ENCODE results near the gene SNX19.

Gene SNX19

GRCh38 chr11:130874396-130874795 lies 41.9 kb downstream of the SNX19 start:
- in situ Hi-C loops (cut with HindIII; ENCODE audit: low sequenced_read_pairs) = no loop called here

GRCh38 chr11:130873761-130874160 lies 42.5 kb downstream of the SNX19 start:
- in situ Hi-C loops (cut with HindIII; ENCODE audit: low sequenced_read_pairs) = no loop called here

GRCh38 chr11:130872981-130873380 lies 43.3 kb downstream of the SNX19 start:
- in situ Hi-C loops (cut with HindIII; ENCODE audit: low sequenced_read_pairs) = no loop called here

DNA sequence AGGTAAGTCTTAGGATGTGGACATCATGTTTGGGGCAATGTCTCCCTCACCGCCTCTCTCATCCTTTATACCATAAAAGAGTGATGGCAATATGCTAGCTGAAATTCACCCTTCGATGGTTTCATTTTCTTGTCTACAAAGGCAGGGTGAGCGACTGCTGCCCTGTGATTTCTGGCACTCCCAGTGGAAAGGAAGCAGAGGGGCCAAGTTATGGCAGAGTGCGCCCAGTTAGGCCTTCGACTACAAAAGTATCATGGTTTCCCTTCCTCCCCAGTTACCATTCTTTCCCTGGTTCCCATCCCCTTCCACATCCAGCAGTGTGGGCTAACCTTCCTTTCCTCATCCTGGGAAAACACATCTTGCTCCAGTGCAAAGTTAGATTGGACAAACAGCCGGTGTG lies 43.8 kb downstream of the SNX19 start:
- in situ Hi-C loops (cut with HindIII; ENCODE audit: low sequenced_read_pairs) = no loop called here

- in situ Hi-C loops (cut with HindIII; ENCODE audit: low sequenced_read_pairs) = no loop called here
These were observed 44.2 kb downstream of the SNX19 start for GRCh38 chr11:130872102-130872501.

GRCh38 chr11:130871616-130872015 lies 44.7 kb downstream of the SNX19 start:
- in situ Hi-C loops (cut with HindIII; ENCODE audit: low sequenced_read_pairs) = no loop called here

DNA sequence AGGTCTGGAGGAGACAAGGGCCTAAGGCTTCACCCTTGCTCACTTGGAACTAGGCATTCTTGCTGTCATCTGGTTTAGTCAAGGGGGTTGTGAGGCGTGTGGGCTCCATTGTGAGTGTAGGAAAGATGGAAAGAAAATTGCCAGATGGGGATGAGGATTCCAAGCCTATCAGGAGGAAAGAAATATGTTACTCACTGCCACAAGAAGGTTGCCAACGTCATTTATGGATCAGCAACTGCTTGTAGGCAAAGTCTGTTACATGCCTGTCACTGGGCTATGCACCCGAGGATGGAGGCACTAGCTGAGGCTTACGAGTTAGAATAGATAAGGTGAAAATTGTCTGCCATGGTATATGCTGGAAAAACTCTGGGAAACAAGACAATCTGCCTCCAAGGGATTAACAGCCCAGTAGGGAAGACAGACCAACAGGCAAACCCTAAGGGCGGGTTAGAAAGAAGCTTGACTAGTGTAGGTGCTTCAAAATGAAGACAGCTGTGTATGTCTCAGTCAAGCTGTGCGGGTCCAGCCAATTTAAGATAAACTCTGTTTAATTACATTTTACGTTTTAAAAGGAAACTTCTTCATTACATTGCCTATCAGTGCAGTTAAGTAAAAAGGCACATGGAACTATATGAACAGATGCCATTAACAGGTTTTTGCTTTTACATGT lies 47.4 kb downstream of the SNX19 start:
- in situ Hi-C loops (cut with HindIII; ENCODE audit: low sequenced_read_pairs) = no loop called here

GRCh38 chr11:130868086-130868710 lies 48.1 kb downstream of the SNX19 start:
- in situ Hi-C loops (cut with HindIII; ENCODE audit: low sequenced_read_pairs) = no loop called here

DNA sequence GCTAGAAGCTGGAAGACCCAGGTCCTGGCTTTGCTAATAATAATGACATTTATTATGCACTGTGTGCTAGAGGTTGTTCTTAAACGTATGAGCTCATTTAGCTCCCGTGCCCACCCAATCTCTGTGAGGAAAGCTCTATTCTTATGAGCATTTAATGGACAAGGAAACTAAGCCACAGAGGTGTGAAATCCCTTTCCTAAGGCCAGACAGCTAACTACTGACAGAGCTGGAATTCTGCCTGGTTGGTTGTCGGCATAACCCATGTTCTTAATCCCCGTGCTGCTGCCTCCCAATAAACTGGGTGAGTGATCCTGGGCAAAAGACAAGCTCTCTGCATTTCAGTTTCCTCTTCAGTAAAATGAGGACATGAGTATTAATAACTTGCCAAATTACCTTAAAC lies 49.4 kb downstream of the SNX19 start:
- in situ Hi-C loops (cut with HindIII; ENCODE audit: low sequenced_read_pairs) = no loop called here

- in situ Hi-C loops (cut with HindIII; ENCODE audit: low sequenced_read_pairs) = no loop called here
These were observed 50.5 kb downstream of the SNX19 start for GRCh38 chr11:130865774-130866114.

DNA sequence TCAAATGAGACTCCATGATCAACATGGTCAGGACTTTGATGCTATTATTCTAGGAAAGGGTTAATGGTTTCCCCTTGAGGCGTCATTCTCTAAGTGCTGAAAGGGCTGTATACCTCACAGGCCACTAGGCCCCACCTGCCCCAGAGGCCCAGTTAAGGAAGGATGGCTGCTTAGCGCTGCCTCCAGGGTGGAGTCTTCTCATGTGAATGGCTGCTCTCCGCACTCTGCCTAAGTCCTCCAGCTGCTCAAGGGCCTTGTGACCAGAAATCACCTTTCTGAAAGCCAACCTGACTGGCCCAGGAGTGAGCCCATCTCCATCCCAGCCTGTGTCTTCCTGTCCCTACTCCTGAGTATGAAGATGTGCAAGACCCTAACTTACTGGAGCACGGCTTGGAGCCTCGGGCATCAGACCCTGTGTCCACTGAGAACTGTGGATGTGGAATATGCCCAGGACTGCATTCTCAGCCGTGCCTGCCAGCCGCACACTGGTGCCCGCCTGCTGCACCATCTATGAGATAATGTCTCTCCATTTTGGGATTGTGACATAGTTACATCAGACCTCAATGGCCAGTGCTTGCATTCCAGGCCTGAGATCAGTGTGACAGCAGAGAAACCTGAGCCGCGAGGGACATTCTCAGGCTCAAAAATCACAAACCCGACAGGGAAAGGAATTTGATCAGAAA lies 51.0 kb downstream of the SNX19 start:
- in situ Hi-C loops (cut with HindIII; ENCODE audit: low sequenced_read_pairs) = no loop called here

DNA sequence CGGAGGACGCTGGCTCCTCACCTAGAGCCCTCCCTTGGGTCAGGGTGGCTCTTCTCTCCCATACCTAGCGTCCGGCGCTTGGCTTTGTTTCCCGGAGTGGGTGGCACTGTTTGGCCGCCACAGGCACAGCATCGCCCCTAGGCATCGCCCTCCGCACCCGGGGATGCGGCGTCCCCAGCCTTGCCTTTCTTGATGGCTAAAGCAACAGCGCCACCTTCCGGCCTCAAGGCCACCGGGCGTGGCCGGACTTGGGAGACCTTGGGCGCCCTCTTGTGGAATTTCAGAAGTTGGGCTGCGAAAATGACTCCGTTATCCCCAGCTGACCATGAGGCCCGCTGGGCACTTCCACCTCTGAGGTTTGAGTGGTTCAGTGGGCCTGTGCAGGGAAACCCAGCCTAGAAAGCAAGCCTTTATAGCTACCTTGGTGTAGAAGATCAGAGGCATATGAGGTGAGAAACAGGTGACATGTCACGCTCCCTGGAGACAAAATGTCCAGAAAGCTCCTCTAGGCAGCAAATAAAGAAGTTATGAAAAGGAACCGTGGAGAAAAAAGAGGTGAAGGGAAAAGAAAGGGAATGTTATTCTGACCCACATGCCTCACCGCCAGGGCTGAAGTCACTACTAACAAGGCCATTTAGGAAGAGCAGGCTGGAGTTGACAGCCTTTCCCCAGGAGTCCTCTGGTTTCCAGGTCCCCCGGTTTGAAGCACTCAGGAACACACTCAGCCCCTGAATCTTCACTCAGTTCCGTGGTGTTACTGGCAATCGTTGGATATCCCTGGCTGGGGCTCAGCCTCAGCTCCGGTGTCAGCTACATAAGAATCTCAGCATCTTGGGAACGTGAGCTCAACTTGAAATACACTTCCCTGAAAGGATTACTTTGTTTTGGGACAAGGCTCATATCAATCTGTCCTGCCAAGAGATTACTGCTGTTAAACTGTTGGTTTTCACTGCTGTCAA lies 54.1 kb downstream of the SNX19 start:
- in situ Hi-C loops (cut with HindIII; ENCODE audit: low sequenced_read_pairs) = no loop called here

DNA sequence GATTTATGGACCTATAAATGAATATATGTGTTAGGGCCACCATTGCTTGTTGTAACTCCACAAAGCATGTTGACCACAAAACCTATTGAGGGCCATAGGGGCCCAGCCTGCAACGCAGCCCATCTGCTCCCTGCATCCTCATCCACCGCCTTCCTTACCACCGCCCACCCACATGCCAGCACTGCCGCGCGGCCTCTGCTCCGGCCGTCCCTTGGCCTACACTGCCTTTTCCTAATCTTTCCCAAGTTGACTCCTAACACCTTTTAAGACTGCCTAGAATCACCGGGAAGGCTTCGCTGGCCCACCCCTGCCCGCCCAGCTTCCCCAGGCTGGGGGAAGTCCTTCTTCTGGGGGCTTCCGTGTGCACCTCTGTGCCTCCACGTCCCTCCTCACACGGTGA lies 55.0 kb downstream of the SNX19 start:
- in situ Hi-C loops (cut with HindIII; ENCODE audit: low sequenced_read_pairs) = no loop called here

DNA sequence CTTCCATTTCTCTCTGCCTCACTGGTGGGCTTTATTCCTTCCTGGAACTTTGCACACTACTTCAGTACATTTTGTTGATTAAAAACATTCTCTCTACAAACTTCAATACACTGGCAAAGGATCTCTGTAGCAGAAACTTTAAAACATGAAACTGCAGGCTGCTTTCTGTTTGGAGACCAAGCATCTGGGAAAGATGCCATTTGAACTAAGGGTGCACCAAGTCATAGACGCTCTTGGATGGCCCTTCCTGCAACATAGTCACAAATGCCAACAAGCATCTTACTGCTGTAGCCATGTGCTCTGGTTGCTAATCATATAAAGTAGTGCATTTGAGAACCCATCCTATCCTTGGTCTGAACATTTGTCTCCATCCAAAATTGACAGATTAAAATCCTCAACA lies 56.4 kb downstream of the SNX19 start:
- in situ Hi-C loops (cut with HindIII; ENCODE audit: low sequenced_read_pairs) = loop anchor here (5.0 kb wide), 2 partner anchors 433 to 643 kb away; partner anchors contain the start of gene ADAMTS8

- in situ Hi-C loops (cut with HindIII; ENCODE audit: low sequenced_read_pairs) = loop anchor here (5.0 kb wide), 2 partner anchors 431 to 641 kb away; partner anchors contain the start of gene ADAMTS8
These were observed 58.1 kb downstream of the SNX19 start for GRCh38 chr11:130858215-130858614.

- in situ Hi-C loops (cut with HindIII; ENCODE audit: low sequenced_read_pairs) = loop anchor here (5.0 kb wide), 2 partner anchors 428 to 638 kb away; partner anchors contain the start of gene ADAMTS8
These were observed 60.6 kb downstream of the SNX19 start for GRCh38 chr11:130855707-130856106.

- in situ Hi-C loops (cut with HindIII; ENCODE audit: low sequenced_read_pairs) = no loop called here
These were observed 61.8 kb downstream of the SNX19 start for GRCh38 chr11:130854483-130854882.

DNA sequence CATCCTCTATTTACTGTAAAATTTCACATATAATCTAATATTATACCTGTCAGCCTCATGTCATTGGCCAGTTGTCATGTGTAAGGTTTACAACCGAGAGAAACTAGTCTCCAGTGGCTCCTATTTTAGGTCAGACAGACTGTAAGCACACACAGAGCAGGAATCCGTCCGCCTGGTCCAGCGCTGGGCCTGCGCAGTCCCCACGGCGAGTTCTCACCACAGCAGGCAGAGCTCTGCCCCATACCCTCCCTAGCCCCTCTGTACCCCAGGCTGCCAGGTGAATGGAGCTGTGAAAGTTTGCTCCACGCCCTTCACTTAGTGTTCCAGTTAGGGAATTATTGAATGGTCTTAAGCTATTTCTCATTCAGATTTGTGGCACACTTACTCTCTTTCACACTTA lies 63.7 kb downstream of the SNX19 start:
- in situ Hi-C loops (cut with HindIII; ENCODE audit: low sequenced_read_pairs) = no loop called here

DNA sequence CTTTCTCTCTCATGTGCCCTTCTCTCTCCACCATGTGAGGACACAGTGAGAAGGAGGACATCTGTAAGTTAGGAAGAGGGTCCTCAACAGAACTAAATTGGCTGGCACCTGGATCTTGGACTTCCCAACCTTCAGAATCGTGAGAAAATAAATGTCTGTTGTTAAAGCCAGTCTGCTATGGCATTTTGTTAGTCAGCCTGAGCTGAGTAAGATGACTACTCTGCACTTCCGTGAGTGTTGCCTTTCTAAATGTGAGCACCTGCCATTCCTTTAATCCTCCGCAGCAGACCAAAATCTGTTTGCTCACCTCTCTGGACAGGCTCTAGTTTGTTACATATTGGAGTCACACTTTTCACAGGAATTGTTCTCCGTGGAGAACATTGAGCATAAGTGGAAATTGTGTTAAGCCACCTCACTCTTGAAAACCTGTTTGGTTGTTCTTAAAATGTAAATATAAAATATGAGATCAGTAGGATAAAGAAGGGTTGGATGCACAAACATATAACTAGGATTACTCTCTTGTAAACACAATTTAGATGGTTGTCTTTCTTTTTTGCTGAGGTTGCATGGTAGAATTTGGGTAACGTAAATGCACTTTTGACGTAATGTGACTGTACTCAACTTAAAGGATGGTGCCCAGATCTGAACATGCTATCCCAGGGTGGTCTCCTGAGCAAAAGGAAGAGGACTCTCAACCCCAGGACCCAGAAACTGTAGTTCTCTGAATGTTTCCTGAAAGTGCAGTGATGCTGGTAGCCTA lies 65.9 kb downstream of the SNX19 start:
- in situ Hi-C loops (cut with HindIII; ENCODE audit: low sequenced_read_pairs) = no loop called here

DNA sequence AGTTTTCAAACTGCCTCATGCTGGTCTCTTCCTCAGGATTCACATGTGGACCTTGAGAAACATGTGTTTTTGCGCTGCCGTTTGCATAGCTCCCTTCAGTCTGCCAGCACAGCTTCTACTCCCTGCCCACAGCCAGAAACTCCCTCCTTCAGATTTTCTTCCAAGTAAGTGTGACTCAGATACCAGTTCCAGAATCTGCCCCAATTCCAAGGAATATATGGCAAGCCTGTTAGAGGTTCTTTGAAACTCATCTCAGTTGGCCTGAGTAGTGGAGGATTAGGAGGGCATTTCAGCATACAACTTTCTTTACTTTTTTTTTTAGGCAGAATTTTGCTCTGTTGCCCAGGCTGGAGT lies 67.1 kb downstream of the SNX19 start:
- in situ Hi-C loops (cut with HindIII; ENCODE audit: low sequenced_read_pairs) = no loop called here
